Fibroblast of upper back skin (primary cell): ENCODE data around the gene KIR2DL1.
"Not testable (repeated sequence)": the region's sequence is repeated elsewhere in the genome, so short reads cannot be mapped to it uniquely, and the experiment has no call there.

ENCODE experiments used
- DNase-seq: peaks from one replicate; pipeline ENCODE4 v3.0.0-alpha.2; 2013

Gene KIR2DL1

GRCh38 chr19:54824416-54824815 lies 54.8 kb downstream of the KIR2DL1 start:
- not testable (repeated sequence) for DNase-seq

DNA sequence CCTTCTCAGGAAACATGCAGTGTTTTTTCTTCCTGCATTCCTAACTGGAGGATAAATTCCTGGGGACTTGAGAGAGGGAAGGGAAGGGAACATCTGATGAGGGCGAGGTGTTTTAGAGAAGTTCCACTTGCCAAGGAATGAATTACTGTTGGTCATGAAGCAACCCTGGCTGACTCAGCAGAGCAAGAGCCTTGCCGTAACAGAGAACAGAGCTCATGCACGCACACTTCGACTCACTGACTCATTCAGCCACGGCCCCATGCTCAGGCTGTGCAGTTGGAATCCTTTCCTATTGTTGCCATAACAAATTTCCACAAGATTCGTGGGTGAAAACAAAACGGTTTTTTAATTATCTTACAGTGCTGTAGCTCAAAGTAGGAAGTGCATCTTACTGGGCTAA lies 55.7 kb downstream of the KIR2DL1 start:
- not testable (repeated sequence) for DNase-seq

DNA sequence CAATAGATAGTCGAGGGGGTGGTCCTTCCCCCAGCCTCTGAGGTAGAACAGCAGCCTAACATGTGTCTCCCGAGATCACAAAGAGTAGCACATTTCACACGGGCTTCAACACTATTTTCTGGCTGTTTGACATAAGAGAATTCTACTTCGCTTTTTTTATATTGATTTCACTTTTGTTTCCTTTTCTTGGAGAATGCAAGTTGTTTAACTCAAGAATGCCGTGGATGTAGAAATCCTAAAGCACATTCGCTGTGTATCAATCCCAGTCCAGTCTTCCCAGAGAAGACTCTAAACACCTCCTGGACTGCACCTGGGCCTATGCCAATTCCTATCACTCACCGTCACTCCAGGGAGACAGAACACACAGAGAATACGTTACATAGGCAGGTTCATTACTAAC lies 58.5 kb downstream of the KIR2DL1 start:
- not testable (repeated sequence) for DNase-seq

DNA sequence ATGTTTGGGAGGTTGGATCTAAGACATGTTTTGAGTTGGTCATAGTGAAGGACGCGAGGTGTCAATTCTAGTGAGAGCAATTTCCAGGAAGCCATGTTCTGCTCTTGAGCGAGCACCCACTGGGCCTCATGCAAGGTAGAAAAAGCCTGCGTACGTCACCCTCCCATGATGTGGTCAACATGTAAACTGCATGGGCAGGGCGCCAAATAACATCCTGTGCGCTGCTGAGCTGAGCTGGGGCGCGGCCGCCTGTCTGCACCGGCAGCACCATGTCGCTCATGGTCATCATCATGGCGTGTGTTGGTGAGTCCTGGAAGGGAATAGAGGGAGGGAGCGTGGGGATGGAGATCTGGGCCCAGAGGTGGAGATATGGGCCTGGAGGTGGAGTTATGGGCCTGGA lies 62.9 kb downstream of the KIR2DL1 start, which contains the start of gene KIR2DS4:
KIR2DS4 (plus strand) TSS at position 181 of the 400 bp plus-strand sequence.
- DNase-seq, result not testable (repeated sequence)
